ENCODE measurements around the gene CCDC33.

CCDC33 gene

GRCh38 chr15:74339371-74339770 is 103.2 kb downstream of the CCDC33 start:
- H3K36me3 ChIP-seq (ENCODE audit: control insufficient read depth, insufficient read depth, low read length) = no peaks in the 10 kb centered on the region
- H3K4me2 ChIP-seq (ENCODE audit: low read length) = no peak overlapping the region
- no peak overlapping the region for H2AFZ ChIP-seq
- no peak overlapping the region for H3K4me3 ChIP-seq (ENCODE audit: low read depth, low read length)
- no peak overlapping the region for H3K9ac ChIP-seq
- no peaks in the 10 kb centered on the region for H3K9me3 ChIP-seq (ENCODE audit: control insufficient read depth, low read length)
- H3K27ac ChIP-seq = no peak overlapping the region
- no peak for TF ChIP-seq CTCF (IDR thresholded peaks at IDR 0.05)
- H3K27me3 ChIP-seq (ENCODE audit: control insufficient read depth, insufficient read depth, low read length) = no peaks in the 10 kb centered on the region
- no peaks in the 10 kb centered on the region for H3K79me2 ChIP-seq
- H3K4me1 ChIP-seq = no peaks in the 10 kb centered on the region

- no peaks in the 10 kb centered on the region for H3K27me3 ChIP-seq (ENCODE audit: control insufficient read depth, insufficient read depth, low read length)
- no peaks in the 10 kb centered on the region for H3K36me3 ChIP-seq (ENCODE audit: control insufficient read depth, insufficient read depth, low read length)
- H3K4me2 ChIP-seq (ENCODE audit: low read length) = no peak overlapping the region
- TF ChIP-seq CTCF (IDR thresholded peaks at IDR 0.05) = no peak
- no peak overlapping the region for H3K27ac ChIP-seq
- H3K4me3 ChIP-seq (ENCODE audit: low read depth, low read length) = no peak overlapping the region
- no peaks in the 10 kb centered on the region for H3K4me1 ChIP-seq
- no peak overlapping the region for H3K9ac ChIP-seq
- no peak overlapping the region for H2AFZ ChIP-seq
- H3K79me2 ChIP-seq = no peaks in the 10 kb centered on the region
- no peaks in the 10 kb centered on the region for H3K9me3 ChIP-seq (ENCODE audit: control insufficient read depth, low read length)
These were observed 104.0 kb downstream of the CCDC33 start for GRCh38 chr15:74340150-74340549.

GRCh38 chr15:74343127-74343796 is 107.1 kb downstream of the CCDC33 start:
- Histone ChIP-seq H2AFZ (no peak overlapping the region), H3K4me1 (no peaks in the 10 kb centered on the region), H3K36me3 (ENCODE audit: control insufficient read depth, insufficient read depth, low read length) (no peaks in the 10 kb centered on the region), H3K27ac (no peak overlapping the region), H3K4me3 (ENCODE audit: low read depth, low read length) (no peak overlapping the region), H3K79me2 (no peaks in the 10 kb centered on the region), H3K27me3 (ENCODE audit: control insufficient read depth, insufficient read depth, low read length) (no peaks in the 10 kb centered on the region), H3K9ac (no peak overlapping the region), H3K9me3 (ENCODE audit: control insufficient read depth, low read length) (no peaks in the 10 kb centered on the region), H3K4me2 (ENCODE audit: low read length) (no peak overlapping the region)
- TF ChIP-seq CTCF (IDR thresholded peaks at IDR 0.05) = no peak

GRCh38 chr15:74343797-74344127 is 107.6 kb downstream of the CCDC33 start:
- Histone ChIP-seq H3K9ac (no peak overlapping the region), H3K9me3 (ENCODE audit: control insufficient read depth, low read length) (no peaks in the 10 kb centered on the region), H3K4me2 (ENCODE audit: low read length) (no peak overlapping the region), H3K27me3 (ENCODE audit: control insufficient read depth, insufficient read depth, low read length) (no peaks in the 10 kb centered on the region), H3K4me3 (ENCODE audit: low read depth, low read length) (no peak overlapping the region), H3K36me3 (ENCODE audit: control insufficient read depth, insufficient read depth, low read length) (no peaks in the 10 kb centered on the region), H3K4me1 (no peaks in the 10 kb centered on the region), H3K79me2 (no peaks in the 10 kb centered on the region), H2AFZ (no peak overlapping the region), H3K27ac (no peak overlapping the region)
- no peak for TF ChIP-seq CTCF (IDR thresholded peaks at IDR 0.05)

- Histone ChIP-seq H3K79me2 (no peaks in the 10 kb centered on the region), H2AFZ (no peak overlapping the region), H3K27me3 (ENCODE audit: control insufficient read depth, insufficient read depth, low read length) (no peaks in the 10 kb centered on the region), H3K4me1 (no peaks in the 10 kb centered on the region), H3K9me3 (ENCODE audit: control insufficient read depth, low read length) (no peaks in the 10 kb centered on the region), H3K4me3 (ENCODE audit: low read depth, low read length) (no peak overlapping the region), H3K36me3 (ENCODE audit: control insufficient read depth, insufficient read depth, low read length) (no peaks in the 10 kb centered on the region), H3K27ac (no peak overlapping the region), H3K4me2 (ENCODE audit: low read length) (no peak overlapping the region), H3K9ac (no peak overlapping the region)
- no peak for TF ChIP-seq CTCF (IDR thresholded peaks at IDR 0.05)
These were observed 108.9 kb downstream of the CCDC33 start for GRCh38 chr15:74345051-74345450.

Measured in parathyroid adenoma (tissue), 2 donors.